ENCODE results near the gene CELF4. TPM values are rescaled to one million over a fixed set of nuclear protein-coding genes. Genes with fewer than 3 reads are reported as not detected.

Gene CELF4
- total RNA-seq, 2 donors from 2014 or later: 0.85 to 1.8 TPM

GRCh38 chr18:37327063-37327577 lies 238.5 kb downstream of the CELF4 start:
- DNase-seq: no peak
- no peak for ATAC-seq
- intact Hi-C loops (cut with DNase I, micrococcal nuclease): no loop called here

GRCh38 chr18:37322492-37323035 lies 243.0 kb downstream of the CELF4 start:
- ATAC-seq: peak; percentile 58
- intact Hi-C loops (cut with DNase I, micrococcal nuclease): no loop called here
- DNase-seq: peak in 1 of 2 donors; percentile 48

- peak; percentile 12 for ATAC-seq
- intact Hi-C loops (cut with DNase I, micrococcal nuclease): no loop called here
- no peak for DNase-seq
Measured at GRCh38 chr18:37321582-37322491, 243.8 kb downstream of the CELF4 start.

GRCh38 chr18:37320317-37320716 lies 245.3 kb downstream of the CELF4 start:
- DNase-seq (peak; percentile 35 to 61), ATAC-seq (peak; percentile 92)
- intact Hi-C loops (cut with DNase I, micrococcal nuclease): no loop called here

GRCh38 chr18:37318360-37319355 lies 246.9 kb downstream of the CELF4 start:
- intact Hi-C loops (cut with DNase I, micrococcal nuclease): no loop called here
- ATAC-seq (no peak), DNase-seq (no peak)

GRCh38 chr18:37317486-37317885 lies 248.1 kb downstream of the CELF4 start:
- DNase-seq (no peak), ATAC-seq (no peak)
- intact Hi-C loops (cut with DNase I, micrococcal nuclease): no loop called here

- no peak for DNase-seq
- no peak for ATAC-seq
- intact Hi-C loops (cut with DNase I, micrococcal nuclease): no loop called here
Measured at GRCh38 chr18:37316468-37316867, 249.1 kb downstream of the CELF4 start.

- intact Hi-C loops (cut with DNase I, micrococcal nuclease): no loop called here
- ATAC-seq: no peak
- no peak for DNase-seq
Measured at GRCh38 chr18:37315935-37316334, 249.7 kb downstream of the CELF4 start.

GRCh38 chr18:37314534-37314933 lies 251.1 kb downstream of the CELF4 start:
- intact Hi-C loops (cut with DNase I, micrococcal nuclease): no loop called here
- DNase-seq: no peak
- ATAC-seq: no peak

GRCh38 chr18:37313624-37314023 lies 252.0 kb downstream of the CELF4 start:
- ATAC-seq: no peak

GRCh38 chr18:37309861-37310260 lies 255.7 kb downstream of the CELF4 start:
- no peak for DNase-seq
- intact Hi-C loops (cut with DNase I, micrococcal nuclease): no loop called here
- ATAC-seq: no peak

More at GRCh38 chr18:37313624-37314023, 252.0 kb downstream of the CELF4 start:
- intact Hi-C loops (cut with DNase I, micrococcal nuclease): no loop called here
- DNase-seq: no peak

GRCh38 chr18:37309059-37309458 lies 256.5 kb downstream of the CELF4 start:
- peak; percentile 67 for ATAC-seq

GRCh38 chr18:37307181-37307580 lies 258.4 kb downstream of the CELF4 start:
- no peak for ATAC-seq
- intact Hi-C loops (cut with DNase I, micrococcal nuclease): no loop called here
- no peak for DNase-seq

More at GRCh38 chr18:37309059-37309458, 256.5 kb downstream of the CELF4 start:
- intact Hi-C loops (cut with DNase I, micrococcal nuclease): no loop called here
- no peak for DNase-seq

- intact Hi-C loops (cut with DNase I, micrococcal nuclease): no loop called here
- DNase-seq (no peak), ATAC-seq (no peak)
Measured at GRCh38 chr18:37306432-37306831, 259.2 kb downstream of the CELF4 start.

GRCh38 chr18:37305066-37305465 lies 260.5 kb downstream of the CELF4 start:
- DNase-seq: no peak
- intact Hi-C loops (cut with DNase I, micrococcal nuclease): no loop called here

GRCh38 chr18:37304012-37304680 lies 261.5 kb downstream of the CELF4 start:
- no peak for DNase-seq
- intact Hi-C loops (cut with DNase I, micrococcal nuclease): no loop called here
- ATAC-seq: no peak

More at GRCh38 chr18:37305066-37305465, 260.5 kb downstream of the CELF4 start:
- no peak for ATAC-seq

- intact Hi-C loops (cut with DNase I, micrococcal nuclease): no loop called here
- ATAC-seq: no peak
- DNase-seq: no peak
Measured at GRCh38 chr18:37303009-37303408, 262.6 kb downstream of the CELF4 start.

GRCh38 chr18:37302519-37302918 lies 263.1 kb downstream of the CELF4 start:
- DNase-seq: no peak
- ATAC-seq: no peak
- intact Hi-C loops (cut with DNase I, micrococcal nuclease): no loop called here

Measured in left colon (tissue), 2 donors.